H1 (cell line): ENCODE data around the gene SERPINB8. TPM values are rescaled to one million over a fixed set of nuclear protein-coding genes. Genes with fewer than 3 reads are reported as not detected.

Experiments
- CTCF ChIA-PET: fragments of 300-600 bp; sonication (Branson Sonifier 250); formaldehyde crosslinking; loops from one replicate; lab custom pipeline; 2021; ENCODE audit not compliant: partially characterized antibody; lab: Charles Lee
- POLR2A ChIA-PET: fragments of 300-600 bp; sonication (Branson Sonifier 250); formaldehyde crosslinking; loops from one replicate; lab custom pipeline; 2021; ENCODE audit warnings: inconsistent platforms; ENCODE audit not compliant: partially characterized antibody; lab: Charles Lee
- DNase-seq, 2 experiments: peaks; one replicate each; pipeline versions ENCODE4 v3.0.0 to v3.0.0-alpha.2; 2010 to 2022; ENCODE audit warnings: low spot score in 2 of 2, low read depth in 1 of 2, mixed read lengths in 1 of 2
- FAIRE-seq: peaks from 2 replicates; lab custom pipeline; 2011; peaks lifted over from hg19 to GRCh38; lab: Jason Lieb, UNC
- H2AFZ ChIP-seq: 2 replicates; pipeline ENCODE4 v1.8.1; 2012; ENCODE audit warnings: low read length, inconsistent platforms
- H2AK5ac ChIP-seq: 2 replicates; pipeline ENCODE4 v1.6.1; 2013; ENCODE audit warnings: low read depth, low read length
- H2BK120ac ChIP-seq: replicated peaks from 2 replicates; pipeline ENCODE3; 2013; ENCODE audit warnings: low read depth, low read length, inconsistent platforms
- H2BK12ac ChIP-seq: 2 replicates; pipeline ENCODE4 v1.6.1; 2013; ENCODE audit warnings: low read depth, low read length
- H2BK15ac ChIP-seq: 2 replicates; pipeline ENCODE4 v1.6.1; 2013; ENCODE audit warnings: low read length
- H2BK20ac ChIP-seq: 2 replicates; pipeline ENCODE4 v1.6.1; 2013; ENCODE audit warnings: low read length
- H2BK5ac ChIP-seq: 2 replicates; pipeline ENCODE4 v1.6.1; 2013; ENCODE audit warnings: low read depth, low read length
- H3K14ac ChIP-seq: 2 replicates; pipeline ENCODE4 v1.6.1; 2013; ENCODE audit warnings: inconsistent platforms; ENCODE audit not compliant: insufficient read length
- H3K18ac ChIP-seq: 2 replicates; pipeline ENCODE4 v1.6.1; 2013; ENCODE audit warnings: low read length; ENCODE audit errors: extremely low read depth
- H3K23ac ChIP-seq: 2 replicates; pipeline ENCODE4 v1.6.1; 2013; ENCODE audit warnings: inconsistent platforms; ENCODE audit not compliant: insufficient read length
- H3K23me2 ChIP-seq: 2 replicates; pipeline ENCODE4 v1.6.1; 2013; ENCODE audit warnings: low read depth, low read length
- H3K27ac ChIP-seq: 2 replicates; pipeline ENCODE4 v1.6.1; 2011; ENCODE audit warnings: low read depth, low read length, inconsistent platforms
- H3K27me3 ChIP-seq, 4 experiments: replicated peaks in 1 of 4; 1 replicate in 1 of 4; 2 replicates in 3 of 4; pipeline versions ENCODE4 v1.6.1 to v1.8.1; 2011 to 2013; ENCODE audit warnings: low read length in 3 of 4, mild to moderate bottlenecking in 3 of 4, inconsistent platforms in 2 of 4, mixed read lengths in 2 of 4, moderate library complexity in 1 of 4; ENCODE audit not compliant: control insufficient read depth in 3 of 4, insufficient read depth in 3 of 4; ENCODE audit errors: extremely low read depth in 1 of 4
- H3K36me3 ChIP-seq, 4 experiments: 2 replicates each; pipeline versions ENCODE4 v1.6.1 to v1.8.1; 2011 to 2013; ENCODE audit warnings: mild to moderate bottlenecking in 4 of 4, low read length in 3 of 4, moderate library complexity in 2 of 4, control low read depth in 1 of 4, inconsistent platforms in 1 of 4; ENCODE audit not compliant: insufficient read depth in 4 of 4, control insufficient read depth in 2 of 4
- H3K4ac ChIP-seq: replicated peaks from 2 replicates; pipeline ENCODE3; 2013; ENCODE audit warnings: low read length, low read depth, mixed read lengths, inconsistent platforms; ENCODE audit not compliant: insufficient read length
- H3K4me1 ChIP-seq, 4 experiments: replicated peaks in 1 of 4; 1 replicate in 1 of 4; 2 replicates in 3 of 4; pipeline versions ENCODE4 v1.6.1 to v1.8.1; 2011 to 2013; ENCODE audit warnings: low read length in 3 of 4, inconsistent platforms in 2 of 4, mixed read lengths in 1 of 4; ENCODE audit not compliant: insufficient read depth in 4 of 4, control insufficient read depth in 3 of 4
- H3K4me2 ChIP-seq, 2 experiments: 2 replicates each; pipeline versions ENCODE4 v1.6.1 to v1.8.1; 2011 to 2013; ENCODE audit warnings: low read depth in 2 of 2, low read length in 2 of 2, control low read depth in 1 of 2, inconsistent platforms in 1 of 2, mild to moderate bottlenecking in 1 of 2; ENCODE audit not compliant: insufficient read depth in 1 of 2
- H3K4me3 ChIP-seq, 4 experiments: fragments of 200-600, 300-600 bp in 1 of 4; sonication (generic), shearing (Covaris generic), sonication (Bioruptor Twin) in 1 of 4; 2 replicates each; pipeline versions ENCODE4 v1.5.1 to v1.8.1; 2011 to 2016; ENCODE audit warnings: low read length in 4 of 4, low read depth in 3 of 4, control low read depth in 2 of 4, inconsistent platforms in 2 of 4, mild to moderate bottlenecking in 2 of 4, mixed read lengths in 1 of 4, moderate library complexity in 1 of 4; ENCODE audit not compliant: insufficient read depth in 2 of 4; ENCODE audit errors: extremely low read depth in 1 of 4
- H3K56ac ChIP-seq: replicated peaks from 2 replicates; pipeline ENCODE3; 2013; ENCODE audit warnings: low read depth, mild to moderate bottlenecking, mixed read lengths, low read length, inconsistent platforms; ENCODE audit not compliant: insufficient read length
- H3K79me1 ChIP-seq: 2 replicates; pipeline ENCODE4 v1.6.1; 2013; ENCODE audit warnings: low read depth, low read length, control low read depth
- H3K79me2 ChIP-seq, 2 experiments: 2 replicates each; pipeline versions ENCODE4 v1.6.1 to v1.8.1; 2012 to 2013; ENCODE audit warnings: low read length in 2 of 2, mild to moderate bottlenecking in 2 of 2, inconsistent platforms in 1 of 2; ENCODE audit not compliant: insufficient read depth in 2 of 2, control insufficient read depth in 1 of 2
- H3K9ac ChIP-seq, 4 experiments: replicated peaks in 1 of 4; 1 replicate in 1 of 4; 2 replicates in 3 of 4; pipeline versions ENCODE4 v1.6.1 to v1.8.1; 2011 to 2013; ENCODE audit warnings: low read depth in 3 of 4, low read length in 3 of 4, control low read depth in 2 of 4, mild to moderate bottlenecking in 2 of 4, moderate library complexity in 2 of 4, inconsistent platforms in 1 of 4; ENCODE audit errors: extremely low read depth in 1 of 4
- H3K9me3 ChIP-seq, 2 experiments: 2 replicates each; pipeline versions ENCODE4 v1.6.1 to v1.8.1; 2012 to 2013; ENCODE audit warnings: mild to moderate bottlenecking in 2 of 2, moderate library complexity in 2 of 2, control low read depth in 1 of 2, inconsistent platforms in 1 of 2, low read depth in 1 of 2, low read length in 1 of 2, mixed read lengths in 1 of 2; ENCODE audit not compliant: insufficient read depth in 2 of 2
- H4K20me1 ChIP-seq, 2 experiments: replicated peaks in 1 of 2; 2 replicates each; pipeline versions ENCODE3 to v1.8.1; 2011 to 2013; ENCODE audit warnings: inconsistent platforms in 2 of 2, low read length in 2 of 2, mild to moderate bottlenecking in 1 of 2; ENCODE audit not compliant: insufficient read depth in 2 of 2, control insufficient read depth in 1 of 2
- H4K5ac ChIP-seq: 2 replicates; pipeline ENCODE4 v1.6.1; 2013; ENCODE audit warnings: low read length, low read depth, mixed read lengths, inconsistent platforms; ENCODE audit not compliant: insufficient read length
- H4K8ac ChIP-seq: 2 replicates; pipeline ENCODE4 v1.8.0; 2013; ENCODE audit warnings: mild to moderate bottlenecking, moderate library complexity, low read length, inconsistent platforms; ENCODE audit not compliant: insufficient read depth; ENCODE audit errors: extremely low read depth
- H4K91ac ChIP-seq: replicated peaks from 2 replicates; pipeline ENCODE3; 2013; ENCODE audit warnings: low read length, mixed read lengths, inconsistent platforms; ENCODE audit not compliant: insufficient read length
- HDAC6 ChIP-seq: IDR thresholded peaks from one replicate; pipeline ENCODE4 v1.7.1; 2012; ENCODE audit warnings: low read depth, mild to moderate bottlenecking, inconsistent platforms, low read length, moderate library complexity
- NRF1 ChIP-seq: IDR thresholded peaks from 2 replicates; pipeline ENCODE4 v1.6.1; 2011; ENCODE audit warnings: mild to moderate bottlenecking, low read depth, low read length, improper control_type of control experiment
- SIX5 ChIP-seq: IDR thresholded peaks from 2 replicates; pipeline ENCODE4 v1.6.1; 2011; ENCODE audit warnings: mild to moderate bottlenecking, low read depth, low read length
- WGBS, 2 experiments: shearing (Covaris generic) in 1 of 2; methylation state at CpG; one replicate each; pipeline versions ENCODE4 v1.1.6 to v1.1.7; 2013 to 2015; ENCODE audit warnings: low lambda C conversion rate in 2 of 2, mixed read lengths in 2 of 2, inconsistent platforms in 1 of 2, low coverage in 1 of 2, missing lambda C conversion rate in 1 of 2; ENCODE audit not compliant: insufficient replicate concordance in 2 of 2, insufficient coverage in 1 of 2, insufficient read length in 1 of 2; ENCODE audit errors: extremely low coverage in 1 of 2, missing lambda C conversion rate in 1 of 2; 5-methylcytosine and 5-hydroxymethylcytosine counted together
- polyA plus RNA-seq, 7 experiments: library from polyadenylated mRNA; depleted of rRNA in 3 of 7; stranded (reverse) in 5 of 7; unstranded in 2 of 7; fragments of >200 nt in 5 of 7; fragments of 200-250 nt in 2 of 7; gene quantifications; 1 replicate in 5 of 7; 2 replicates in 1 of 7; 4 replicates in 1 of 7; pipeline versions ENCODE4 v1.2.1 to v1.2.3, GENCODE V29; 2011 to 2013; ENCODE audit warnings: missing spikeins in 2 of 7, mixed read lengths in 2 of 7
- total RNA-seq: library from RNA; stranded (reverse); fragmentation: NEBNext Ultra II Directional; extraction: Animal tissue kit (Norgen Biotek cat#: 25700); gene quantifications from 2 replicates; pipeline ENCODE4 v1.2.1, GENCODE V29; 2021

SERPINB8 gene
- total and polyA plus RNA-seq, 2 of the 8 experiments (the other 6 are each of a cell fraction or from before 2014, with no cell fraction given): 0.42 to 1.2 TPM

DNA sequence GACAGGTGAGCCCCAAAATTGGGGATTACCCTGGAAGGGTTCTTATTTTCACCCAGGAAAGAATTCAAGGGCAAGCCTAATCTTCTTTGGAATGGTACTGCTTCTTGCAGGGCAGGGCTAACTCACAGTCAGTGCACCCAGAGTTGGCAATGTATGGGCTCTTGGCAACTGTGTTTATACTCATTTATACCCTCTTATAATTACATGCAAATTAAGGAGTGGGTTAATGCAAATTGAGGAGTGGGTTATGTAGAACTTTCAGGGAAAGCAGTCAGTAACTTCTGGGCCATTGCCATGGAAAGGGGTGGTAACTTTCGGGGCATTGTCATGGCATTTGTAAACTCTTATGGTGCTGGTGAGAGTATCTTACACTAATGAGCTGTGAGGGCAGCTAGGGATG lies 59.2 kb downstream of the SERPINB8 start:
- Histone ChIP-seq H2BK5ac (no peak overlapping the region), H3K4me2 (no peak overlapping the region), H3K4me1 (peaks cover 0 to 3% (median 0%) of the 10 kb centered on the region in 4 experiments; a peak in 1 of 7 replicates)
- TF ChIP-seq HDAC6 (no peak), NRF1 (no peak), SIX5 (no peak)
- TF ChIP-seq, all 59 proteins: peak for 0
- 83% methylated on average over 1 of the region's 1 CpG; no CpG with 5 or more reads in 1 of the 2 experiments for WGBS, 2 experiments
- H3K79me1 ChIP-seq: no peaks in the 10 kb centered on the region
- no peaks in the 10 kb centered on the region for H3K23me2 ChIP-seq
- H3K27me3 ChIP-seq: no peaks in the 10 kb centered on the region
- H3K4me3 ChIP-seq: no peak overlapping the region
- no peak overlapping the region for H2AK5ac ChIP-seq
- H4K8ac ChIP-seq: no peak overlapping the region
- H3K36me3 ChIP-seq: no peaks in the 10 kb centered on the region
- no peak overlapping the region for H2BK15ac ChIP-seq
- DNase-seq (no peak), FAIRE-seq (no peak)
- CTCF ChIA-PET: no interaction called here
- POLR2A ChIA-PET: no interaction called here
- H2BK120ac ChIP-seq: no peak overlapping the region
- H2AFZ ChIP-seq: no peak overlapping the region
- no peak overlapping the region for H3K23ac ChIP-seq
- H2BK20ac ChIP-seq: no peak overlapping the region
- H3K14ac ChIP-seq: no peak overlapping the region
- no peak overlapping the region for H3K18ac ChIP-seq
- no peak overlapping the region for H3K27ac ChIP-seq
- no peaks in the 10 kb centered on the region for H4K20me1 ChIP-seq
- no peak overlapping the region for H3K4ac ChIP-seq
- no peak overlapping the region for H2BK12ac ChIP-seq
- H3K56ac ChIP-seq: no peak overlapping the region
- H3K9ac ChIP-seq: no peak overlapping the region
- H3K9me3 ChIP-seq: no peaks in the 10 kb centered on the region; a peak in 1 of 4 replicates
- no peaks in the 10 kb centered on the region for H3K79me2 ChIP-seq
- H4K5ac ChIP-seq: no peak overlapping the region
- H4K91ac ChIP-seq: no peak overlapping the region
